Psoas muscle (tissue), 8 donors: ENCODE measurements around the gene ALDH3A2. TPM values are rescaled to one million over a fixed set of nuclear protein-coding genes. Genes with fewer than 3 reads are reported as not detected.

Experiments
- ATAC-seq, 4 donors: fragments of 200-7000 bp; cut with Tn5 transposase; one replicate each; pipeline ENCODE4 v1.9.1; 2020; ENCODE audit warnings: moderate library complexity in 3 of 4, mild to moderate bottlenecking in 2 of 4
- DNase-seq, 2 donors: peaks; one replicate each; pipeline ENCODE4 v3.0.0-alpha.2; 2020
- H3K27ac ChIP-seq: fragments of 200-600 bp; one replicate; pipeline ENCODE4 v1.8.0; 2022
- H3K27me3 ChIP-seq, 3 donors: fragments of 200-600 bp in 1 of 3; one replicate each; pipeline versions ENCODE4 v1.6.1 to v1.8.0; 2013 to 2022; ENCODE audit warnings: low read length in 2 of 3, mild to moderate bottlenecking in 2 of 3, moderate library complexity in 1 of 3; ENCODE audit not compliant: insufficient read depth in 3 of 3
- H3K36me3 ChIP-seq, 2 donors: fragments of 200-600 bp in 1 of 2; one replicate each; pipeline versions ENCODE4 v1.6.1 to v1.8.0; 2013 to 2022; ENCODE audit warnings: low read depth in 1 of 2, mild to moderate bottlenecking in 1 of 2, moderate library complexity in 1 of 2; ENCODE audit not compliant: insufficient read depth in 1 of 2
- H3K4me1 ChIP-seq: fragments of 200-600 bp; one replicate; pipeline ENCODE4 v1.8.0; 2022
- H3K4me3 ChIP-seq: fragments of 200-600 bp; one replicate; pipeline ENCODE4 v1.8.0; 2022; ENCODE audit warnings: mild to moderate bottlenecking
- H3K9me3 ChIP-seq: fragments of 200-600 bp; one replicate; pipeline ENCODE4 v1.8.0; 2022
- WGBS, 3 donors: extraction: QIAGEN DNeasy Blood & Tissue Kit; methylation state at CpG; one replicate each; pipeline versions ENCODE4 v1.1.6 to v1.1.7; 2013; 5-methylcytosine and 5-hydroxymethylcytosine counted together
- intact Hi-C, 2 donors: fragments of 100-400 bp; cut with DNase I; formaldehyde crosslinking; loops; one replicate each; pipeline versions ENCODE4 v1.11.0 to v1.14.2; 2022
- polyA plus RNA-seq, 3 donors: library from polyadenylated mRNA; stranded (reverse); fragments of 200-250 nt; gene quantifications; one replicate each; pipeline ENCODE4 v1.2.3, GENCODE V29; 2013
- total RNA-seq, 4 donors: library from RNA; stranded (reverse); fragmentation: NEBNext Ultra II Directional in 2 of 4; extraction: Animal tissue kit (Norgen Biotek cat#: 25700) in 2 of 4; gene quantifications; one replicate each; pipeline versions ENCODE4 v1.2.1 to v1.2.4, GENCODE V29; 2021 to 2023
- TF ChIP-seq, protein P1 (sequence below): fragments of 200-600 bp; IDR thresholded peaks from one replicate; pipeline ENCODE4 v1.8.0; 2022; ENCODE audit warnings: antibody characterized with exemption
- donor health status: healthy with polysubstance abuse.
- donor health status: DM: no; HTN: no; CAD: no; lungs with moderate emphysema.
- donor health status: Bipolar disorder and iron deficiency.
- donor health status: healthy.
- donor health status: DM: yes; HTN: yes; CAD: no.
- donor health status: DM: no; HTN: no; CAD: no.
- donor health status: DM: no; HTN: no; CAD: no.
- donor health status: DM: yes; HTN: yes; CAD: no.

The ALDH3A2 gene
- total and polyA plus RNA-seq, 7 donors, result 32.9 to 229 (median 78.1) TPM

GRCh38 chr17:19629449-19629848, 19.1 kb upstream of the ALDH3A2 start:
- no peaks in the 10 kb centered on the region for H3K4me1 ChIP-seq
- ATAC-seq (no peak), DNase-seq (no peak)
- H3K36me3 ChIP-seq, result no peaks in the 10 kb centered on the region
- no peaks in the 10 kb centered on the region for H3K9me3 ChIP-seq
- WGBS, 3 donors, result 38 to 58% (median 49%) methylated on average over 3 of the region's 3 CpGs
- H3K4me3 ChIP-seq, result no peak overlapping the region
- H3K27ac ChIP-seq, result no peak overlapping the region
- H3K27me3 ChIP-seq, result no peaks in the 10 kb centered on the region
- intact Hi-C loops, result no loop called here
- TF ChIP-seq, protein P1, sequence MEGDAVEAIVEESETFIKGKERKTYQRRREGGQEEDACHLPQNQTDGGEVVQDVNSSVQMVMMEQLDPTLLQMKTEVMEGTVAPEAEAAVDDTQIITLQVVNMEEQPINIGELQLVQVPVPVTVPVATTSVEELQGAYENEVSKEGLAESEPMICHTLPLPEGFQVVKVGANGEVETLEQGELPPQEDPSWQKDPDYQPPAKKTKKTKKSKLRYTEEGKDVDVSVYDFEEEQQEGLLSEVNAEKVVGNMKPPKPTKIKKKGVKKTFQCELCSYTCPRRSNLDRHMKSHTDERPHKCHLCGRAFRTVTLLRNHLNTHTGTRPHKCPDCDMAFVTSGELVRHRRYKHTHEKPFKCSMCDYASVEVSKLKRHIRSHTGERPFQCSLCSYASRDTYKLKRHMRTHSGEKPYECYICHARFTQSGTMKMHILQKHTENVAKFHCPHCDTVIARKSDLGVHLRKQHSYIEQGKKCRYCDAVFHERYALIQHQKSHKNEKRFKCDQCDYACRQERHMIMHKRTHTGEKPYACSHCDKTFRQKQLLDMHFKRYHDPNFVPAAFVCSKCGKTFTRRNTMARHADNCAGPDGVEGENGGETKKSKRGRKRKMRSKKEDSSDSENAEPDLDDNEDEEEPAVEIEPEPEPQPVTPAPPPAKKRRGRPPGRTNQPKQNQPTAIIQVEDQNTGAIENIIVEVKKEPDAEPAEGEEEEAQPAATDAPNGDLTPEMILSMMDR, result no peak

- Histone ChIP-seq H3K9me3 (no peaks in the 10 kb centered on the region), H3K27me3 (no peaks in the 10 kb centered on the region), H3K4me3 (no peak overlapping the region), H3K36me3 (no peaks in the 10 kb centered on the region), H3K27ac (no peak overlapping the region), H3K4me1 (no peaks in the 10 kb centered on the region)
- ATAC-seq (no peak), DNase-seq (no peak)
- WGBS, 3 donors, result 79 to 87% (median 83%) methylated on average over 4 of the region's 4 CpGs
- intact Hi-C loops, result no loop called here
- TF ChIP-seq, protein P1, result no peak
These were observed 18.5 kb upstream of the ALDH3A2 start for GRCh38 chr17:19630035-19630434.

GRCh38 chr17:19630661-19631060, 17.9 kb upstream of the ALDH3A2 start:
- intact Hi-C loops, result no loop called here
- Histone ChIP-seq H3K4me3 (no peak overlapping the region), H3K4me1 (no peaks in the 10 kb centered on the region), H3K27ac (no peak overlapping the region), H3K9me3 (no peaks in the 10 kb centered on the region), H3K36me3 (no peaks in the 10 kb centered on the region), H3K27me3 (no peaks in the 10 kb centered on the region)
- TF ChIP-seq, protein P1, result no peak
- WGBS, 3 donors, result 90 to 96% (median 95%) methylated on average over 1 of the region's 1 CpG
- ATAC-seq (no peak), DNase-seq (no peak)

DNA sequence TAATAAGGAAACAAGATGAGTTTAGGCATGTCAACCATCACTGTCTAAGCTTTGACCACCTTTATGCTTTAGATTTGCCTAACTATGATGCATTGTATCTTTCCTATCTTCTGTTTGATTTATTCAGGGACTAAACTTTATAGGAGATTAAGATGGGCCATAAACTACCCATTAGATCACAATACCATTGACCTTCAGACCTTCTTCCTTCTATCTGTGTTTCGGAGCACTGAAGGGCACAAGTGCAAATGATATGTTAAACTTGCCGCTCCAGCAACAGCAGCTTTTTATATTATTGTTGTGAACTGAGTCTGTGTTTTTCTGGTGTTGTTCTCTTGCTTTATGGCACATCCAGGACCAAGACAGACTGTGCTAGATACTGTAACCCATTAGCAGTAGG, 16.6 kb upstream of the ALDH3A2 start:
- DNase-seq, result no peak
- ATAC-seq, result no peak
- H3K36me3 ChIP-seq, result no peaks in the 10 kb centered on the region
- intact Hi-C loops, result no loop called here
- TF ChIP-seq, protein P1, result no peak
- H3K9me3 ChIP-seq, result no peaks in the 10 kb centered on the region
- no peaks in the 10 kb centered on the region for H3K27me3 ChIP-seq
- 92 to 97% (median 94%) methylated on average over 2 of the region's 2 CpGs for WGBS, 3 donors
- H3K27ac ChIP-seq, result no peak overlapping the region
- no peaks in the 10 kb centered on the region for H3K4me1 ChIP-seq
- no peak overlapping the region for H3K4me3 ChIP-seq

DNA sequence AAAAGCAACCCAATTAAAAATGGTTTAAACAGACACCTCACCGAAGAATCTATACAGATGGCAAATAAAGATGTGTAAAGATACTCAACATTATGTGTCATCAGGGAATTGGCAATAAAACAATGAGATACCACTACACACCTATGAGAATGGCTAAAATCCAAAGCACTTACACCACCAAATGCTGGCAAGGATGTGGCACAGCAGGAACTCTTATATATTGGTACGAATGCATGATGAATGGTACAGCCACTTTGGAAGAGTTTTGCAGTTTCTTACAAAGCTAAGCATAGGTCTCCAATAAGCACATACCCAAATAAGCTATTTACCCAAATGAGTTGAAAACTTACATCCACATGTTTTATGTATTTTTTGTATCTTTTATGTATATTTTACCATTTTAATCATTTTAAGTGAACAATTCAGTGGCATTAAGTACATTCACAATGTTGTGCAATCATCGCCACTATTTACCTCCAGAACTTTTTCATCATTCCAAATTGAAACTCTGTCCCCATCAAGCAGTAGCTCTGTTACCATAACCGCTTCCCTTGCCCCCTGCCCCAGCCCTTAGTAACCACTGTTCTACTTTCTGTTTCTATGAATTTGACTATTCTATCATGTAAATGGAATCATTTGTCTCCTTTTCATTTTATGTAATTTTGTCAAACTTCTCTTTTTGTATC, 6.7 kb upstream of the ALDH3A2 start:
- H3K4me1 ChIP-seq, result peaks cover 7% of the 10 kb centered on the region
- intact Hi-C loops, result loop anchor here in 1 of 2 donors (5.0 kb wide), 1 partner anchor 65 kb away; no protein-coding TSS in a partner anchor

More for the DNA sequence above, 6.7 kb upstream of the ALDH3A2 start:
- 86 to 89% (median 89%) methylated on average over 4 of the region's 4 CpGs for WGBS, 3 donors
- H3K27me3 ChIP-seq, result no peaks in the 10 kb centered on the region
- DNase-seq, result no peak
- H3K36me3 ChIP-seq, result no peaks in the 10 kb centered on the region
- no peak overlapping the region for H3K4me3 ChIP-seq
- TF ChIP-seq, protein P1, result no peak
- no peaks in the 10 kb centered on the region for H3K9me3 ChIP-seq
- H3K27ac ChIP-seq, result no peak overlapping the region
- ATAC-seq, result no peak
